LNCaP clone FGC (cell line): ENCODE data around the gene LARP1B.
"Not testable (repeated sequence)": the region's sequence is repeated elsewhere in the genome, so short reads cannot be mapped to it uniquely, and the experiment has no call there.

Experiments used
- DNase-seq: peaks from one replicate; pipeline ENCODE4 v3.0.0-alpha.2; 2011; ENCODE audit warnings: low read depth
- H3K4me3 ChIP-seq: 2 replicates; pipeline ENCODE4 v1.5.1; 2011; ENCODE audit warnings: mild to moderate bottlenecking, low read depth, low read length, control low read depth
- TF ChIP-seq, protein P1 (sequence below): IDR thresholded peaks from 2 replicates; pipeline ENCODE4 v1.5.1; 2012; ENCODE audit warnings: mild to moderate bottlenecking; ENCODE audit not compliant: control insufficient read depth, insufficient read depth; ENCODE audit errors: extremely low read depth

The LARP1B gene

GRCh38 chr4:128155231-128155855 is 94.2 kb downstream of the LARP1B start:
- DNase-seq, result no peak
- no peak overlapping the region for H3K4me3 ChIP-seq
- TF ChIP-seq, protein P1, sequence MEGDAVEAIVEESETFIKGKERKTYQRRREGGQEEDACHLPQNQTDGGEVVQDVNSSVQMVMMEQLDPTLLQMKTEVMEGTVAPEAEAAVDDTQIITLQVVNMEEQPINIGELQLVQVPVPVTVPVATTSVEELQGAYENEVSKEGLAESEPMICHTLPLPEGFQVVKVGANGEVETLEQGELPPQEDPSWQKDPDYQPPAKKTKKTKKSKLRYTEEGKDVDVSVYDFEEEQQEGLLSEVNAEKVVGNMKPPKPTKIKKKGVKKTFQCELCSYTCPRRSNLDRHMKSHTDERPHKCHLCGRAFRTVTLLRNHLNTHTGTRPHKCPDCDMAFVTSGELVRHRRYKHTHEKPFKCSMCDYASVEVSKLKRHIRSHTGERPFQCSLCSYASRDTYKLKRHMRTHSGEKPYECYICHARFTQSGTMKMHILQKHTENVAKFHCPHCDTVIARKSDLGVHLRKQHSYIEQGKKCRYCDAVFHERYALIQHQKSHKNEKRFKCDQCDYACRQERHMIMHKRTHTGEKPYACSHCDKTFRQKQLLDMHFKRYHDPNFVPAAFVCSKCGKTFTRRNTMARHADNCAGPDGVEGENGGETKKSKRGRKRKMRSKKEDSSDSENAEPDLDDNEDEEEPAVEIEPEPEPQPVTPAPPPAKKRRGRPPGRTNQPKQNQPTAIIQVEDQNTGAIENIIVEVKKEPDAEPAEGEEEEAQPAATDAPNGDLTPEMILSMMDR, result no peak

- no peak for DNase-seq
- no peak overlapping the region for H3K4me3 ChIP-seq
- TF ChIP-seq, protein P1, result no peak
These were observed 94.9 kb downstream of the LARP1B start for GRCh38 chr4:128155874-128156456.

DNA sequence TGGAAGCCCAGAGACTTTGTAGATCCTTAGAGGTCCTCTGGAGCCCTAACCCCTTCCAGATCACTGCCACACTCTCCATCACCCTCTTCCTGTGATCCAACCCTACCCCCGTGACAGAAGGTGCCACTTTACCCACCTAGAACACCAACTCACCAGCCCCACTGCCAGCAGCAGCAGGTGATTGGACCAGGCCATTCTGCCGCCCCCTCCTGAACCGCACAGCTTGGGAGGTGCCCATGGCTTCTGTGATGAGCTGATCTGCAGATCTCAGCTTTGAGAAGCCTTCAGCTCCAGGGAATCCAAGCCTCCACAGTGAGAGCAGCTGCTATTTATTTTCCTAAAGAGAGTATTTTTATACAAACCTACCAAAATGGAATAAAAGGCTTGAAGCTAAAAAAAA is 95.4 kb downstream of the LARP1B start:
- not testable (repeated sequence) for DNase-seq, H3K4me3 ChIP-seq

GRCh38 chr4:128158894-128159293 is 97.8 kb downstream of the LARP1B start:
- DNase-seq, result no peak
- TF ChIP-seq, protein P1, result 0 out of 2 replicates have a peak, but pooled peaks have one; percentile 2
- no peak overlapping the region for H3K4me3 ChIP-seq

GRCh38 chr4:128159967-128160366 is 98.9 kb downstream of the LARP1B start:
- DNase-seq, result peak; percentile 40
- TF ChIP-seq, protein P1, result peak; percentile 53
- H3K4me3 ChIP-seq, result no peak overlapping the region

DNA sequence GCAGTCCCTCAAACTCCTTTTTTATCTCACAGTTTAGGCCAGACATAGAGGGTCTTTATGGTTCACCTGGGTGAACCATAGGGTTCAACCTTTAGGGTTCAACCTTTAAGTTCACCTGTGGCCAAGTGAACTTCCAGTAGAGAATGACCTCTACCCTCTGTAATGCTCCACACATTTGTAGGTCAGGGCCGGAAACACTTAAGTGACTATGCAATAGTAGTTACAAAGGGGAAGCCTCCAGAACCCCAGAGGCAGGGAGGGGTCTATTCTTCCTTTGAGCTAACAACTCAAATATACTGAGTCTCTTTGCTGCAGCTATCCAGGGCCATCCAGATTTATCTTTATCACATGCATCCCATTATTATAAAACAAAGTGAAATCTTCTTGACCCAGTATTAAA is 100.0 kb downstream of the LARP1B start:
- TF ChIP-seq, protein P1, result no peak
- no peak overlapping the region for H3K4me3 ChIP-seq
- DNase-seq, result no peak

DNA sequence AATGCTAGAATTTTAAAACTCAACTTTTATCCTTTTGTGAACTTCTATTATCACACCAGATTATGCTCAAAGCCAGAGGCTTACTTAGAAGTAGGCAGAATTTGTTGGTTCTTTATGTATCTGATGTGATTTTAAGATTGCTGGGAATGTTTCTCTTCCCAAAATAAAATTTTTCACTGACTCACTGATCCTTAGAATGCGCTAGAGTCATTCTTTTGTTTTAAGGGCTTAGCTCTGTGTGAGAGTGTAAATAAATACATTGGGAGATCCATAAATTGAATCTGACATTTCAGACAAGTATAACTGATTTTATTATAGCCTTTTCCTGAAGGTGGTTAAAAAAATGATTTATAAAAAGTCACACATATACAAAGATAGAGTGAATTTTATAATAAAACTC is 101.3 kb downstream of the LARP1B start:
- TF ChIP-seq, protein P1, result no peak
- DNase-seq, result no peak
- H3K4me3 ChIP-seq, result no peak overlapping the region
